Hematopoietic multipotent progenitor cell (in vitro differentiated cells): ENCODE data around the gene JMJD7. TPM values are rescaled to one million over a fixed set of nuclear protein-coding genes. Genes with fewer than 3 reads are reported as not detected.

Experiments
- DNase-seq, 3 donors: peaks; one replicate each; pipeline ENCODE4 v3.0.0-alpha.2; 2011 to 2015; ENCODE audit warnings: low read depth in 2 of 3, low spot score in 2 of 3
- total RNA-seq: library from RNA; depleted of rRNA; stranded (reverse); fragments of >200 nt; gene quantifications from one replicate; pipeline ENCODE4 v1.2.3, GENCODE V29; 2012

Gene JMJD7
- total RNA-seq, 1 donor = 6.7 TPM

DNA sequence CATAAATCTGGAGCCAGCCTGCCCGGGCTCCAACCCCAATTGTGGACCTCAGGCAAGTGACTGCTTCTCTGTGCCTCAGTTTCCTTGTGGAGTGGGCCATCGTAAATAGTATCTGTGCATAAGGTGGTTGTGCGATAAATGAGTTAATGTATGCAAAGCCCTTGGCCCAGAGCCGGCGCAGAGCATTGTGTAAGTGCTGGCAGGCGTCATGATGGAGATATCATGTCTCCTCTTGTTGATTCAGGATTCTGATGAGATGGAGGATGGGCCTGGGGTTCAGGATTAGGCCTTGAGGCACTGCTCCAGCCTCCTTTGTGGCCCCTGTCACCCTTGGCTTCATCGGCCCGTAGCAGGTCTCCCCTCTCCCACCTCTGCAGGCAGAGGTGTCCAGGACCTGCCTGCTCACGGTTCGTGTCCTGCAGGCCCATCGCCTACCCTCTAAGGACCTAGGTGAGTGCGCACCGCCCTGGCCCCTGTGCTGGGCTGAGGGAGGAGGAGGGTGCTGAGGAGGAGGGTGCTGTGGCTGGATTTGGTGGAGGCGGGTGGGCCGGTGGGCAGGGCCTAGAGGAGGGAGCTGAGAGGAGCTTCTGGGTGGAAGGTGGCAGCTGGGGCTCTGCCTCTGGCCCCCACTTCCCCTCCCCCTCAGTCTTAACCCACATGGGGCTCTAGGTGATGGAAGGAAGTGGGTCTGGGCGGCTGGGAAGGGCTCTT, 12.0 kb downstream of the JMJD7 start:
- DNase-seq = no peak

DNA sequence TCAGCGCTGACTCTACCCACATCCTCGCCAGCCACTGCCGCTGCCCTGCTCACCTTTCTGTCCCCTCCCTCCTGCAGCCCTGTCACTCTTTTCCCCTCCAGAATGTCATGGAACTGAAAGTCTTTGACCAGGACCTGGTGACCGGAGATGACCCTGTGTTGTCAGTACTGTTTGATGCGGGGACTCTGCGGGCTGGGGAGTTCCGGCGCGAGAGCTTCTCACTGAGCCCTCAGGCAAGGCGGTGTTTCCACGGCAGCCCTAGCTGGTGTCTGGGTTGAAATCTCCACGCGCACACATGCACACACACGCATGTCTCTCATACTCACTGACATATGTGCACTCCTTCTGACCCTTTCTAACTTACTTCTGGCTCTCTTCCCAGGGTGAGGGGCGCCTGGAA, 12.8 kb downstream of the JMJD7 start:
- DNase-seq = no peak

DNA sequence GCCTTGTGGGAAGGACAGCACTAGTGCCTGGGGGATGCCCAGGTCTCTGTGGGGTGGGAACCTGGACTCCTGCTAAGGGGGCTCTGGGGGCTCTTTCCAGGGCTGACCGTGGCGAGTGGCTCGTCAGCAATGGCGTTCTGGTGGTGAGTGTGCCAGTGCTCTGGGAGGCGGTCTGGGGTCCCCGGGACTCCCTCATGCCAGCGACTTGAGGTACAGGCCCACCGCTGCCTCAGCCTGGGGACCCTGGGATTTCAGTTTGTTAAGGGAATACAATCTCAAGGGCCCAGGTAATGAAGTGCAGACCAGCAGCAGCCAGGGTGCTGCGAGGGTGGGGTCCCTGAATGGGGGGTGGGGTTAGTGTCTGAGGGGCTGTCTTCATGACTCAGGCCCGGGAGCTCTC, 13.2 kb downstream of the JMJD7 start:
- no peak for DNase-seq

DNA sequence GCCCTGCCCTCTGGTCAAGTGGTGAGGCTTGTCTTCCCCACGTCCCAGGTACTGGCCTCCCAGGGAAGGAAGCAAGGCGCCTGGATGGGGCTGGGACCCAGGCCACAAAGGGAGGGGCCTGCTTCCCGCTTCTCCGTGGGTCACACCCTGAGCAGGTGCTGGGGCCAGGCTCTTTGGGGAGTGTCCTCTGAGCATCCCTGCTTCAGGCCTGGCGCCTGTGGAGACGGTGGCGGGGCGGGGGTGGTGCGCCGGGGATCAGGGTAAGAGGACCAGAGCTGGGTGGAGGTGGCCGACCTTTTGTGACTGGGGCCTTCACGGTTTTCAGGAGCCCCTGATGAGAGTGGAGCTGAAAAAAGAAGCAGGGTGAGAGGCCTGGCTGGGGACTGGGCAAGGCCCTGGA, 14.3 kb downstream of the JMJD7 start:
- no peak for DNase-seq

DNA sequence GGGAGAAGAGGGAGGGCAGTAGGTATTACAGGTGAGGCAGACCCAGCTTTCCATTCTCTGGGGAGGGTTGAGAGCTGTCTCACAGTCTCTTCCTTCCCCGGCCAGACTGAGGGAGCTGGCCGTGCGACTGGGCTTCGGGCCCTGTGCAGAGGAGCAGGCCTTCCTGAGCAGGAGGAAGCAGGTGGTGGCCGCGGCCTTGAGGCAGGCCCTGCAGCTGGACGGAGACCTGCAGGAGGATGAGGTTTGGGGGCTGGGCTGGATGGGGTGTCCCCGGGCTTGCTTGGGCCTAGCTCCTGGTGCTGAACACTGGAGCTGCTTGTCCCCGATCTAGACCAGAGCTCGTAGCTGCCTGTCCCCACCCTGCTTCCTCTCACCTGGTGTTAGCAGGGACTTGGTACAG, 15.7 kb downstream of the JMJD7 start:
- no peak for DNase-seq

DNA sequence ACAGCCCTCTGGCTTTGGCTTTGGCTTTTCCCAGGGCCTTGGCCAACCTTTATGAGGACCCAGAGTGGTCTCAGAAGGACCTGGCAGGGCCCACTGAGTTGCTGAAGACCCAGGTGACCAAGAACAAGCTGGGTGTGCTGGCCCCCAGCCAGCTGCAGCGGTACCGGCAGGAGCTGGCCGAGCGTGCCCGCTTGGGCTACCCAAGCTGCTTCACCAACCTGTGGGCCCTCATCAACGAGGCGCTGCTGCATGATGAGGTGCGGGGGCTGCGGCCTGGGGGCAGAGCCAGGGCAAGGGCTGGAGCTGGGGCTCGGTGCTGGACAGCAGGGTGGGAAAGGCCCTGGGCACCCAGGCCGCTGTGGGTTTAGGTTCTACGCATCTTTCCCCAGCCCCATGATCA, 16.9 kb downstream of the JMJD7 start:
- DNase-seq = no peak

DNA sequence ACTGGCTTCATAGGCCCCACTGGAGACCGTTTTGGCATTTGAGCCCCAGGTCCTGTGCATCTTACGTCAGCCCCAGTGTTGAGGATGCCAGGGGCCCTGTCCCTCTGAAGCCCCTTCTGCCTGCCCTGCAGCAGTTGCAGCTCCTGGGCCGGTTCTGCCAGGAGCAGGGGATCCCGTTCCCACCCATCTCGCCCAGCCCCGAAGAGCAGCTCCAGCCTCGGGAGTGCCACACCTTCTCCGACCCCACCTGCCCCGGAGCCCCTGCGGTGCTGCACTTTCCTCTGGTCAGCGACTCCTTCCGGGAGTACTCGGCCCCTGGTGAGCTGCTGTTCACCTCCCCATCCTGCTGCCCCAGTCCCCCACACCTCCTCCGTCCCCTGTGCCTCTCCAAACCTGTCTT, 19.3 kb downstream of the JMJD7 start:
- DNase-seq = no peak

DNA sequence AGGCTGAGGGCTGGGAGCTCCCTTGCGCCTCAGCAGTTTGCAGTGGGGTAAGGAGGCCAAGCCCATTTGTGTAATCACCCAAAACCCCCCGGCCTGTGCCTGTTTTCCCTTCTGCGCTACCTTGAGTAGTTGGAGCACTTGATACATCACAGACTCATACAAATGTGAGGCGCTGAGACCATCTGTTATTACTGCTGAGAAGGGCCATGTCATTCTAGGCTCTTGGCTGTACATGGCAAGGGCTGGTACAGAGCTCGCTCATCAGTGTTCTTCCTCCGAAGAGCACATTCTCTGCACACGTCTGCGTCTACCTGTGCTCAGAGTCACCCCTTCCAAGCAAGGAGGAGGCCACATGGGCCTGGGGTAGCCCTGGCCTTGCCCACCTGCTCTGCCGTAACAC, 20.1 kb downstream of the JMJD7 start:
- DNase-seq = no peak

DNA sequence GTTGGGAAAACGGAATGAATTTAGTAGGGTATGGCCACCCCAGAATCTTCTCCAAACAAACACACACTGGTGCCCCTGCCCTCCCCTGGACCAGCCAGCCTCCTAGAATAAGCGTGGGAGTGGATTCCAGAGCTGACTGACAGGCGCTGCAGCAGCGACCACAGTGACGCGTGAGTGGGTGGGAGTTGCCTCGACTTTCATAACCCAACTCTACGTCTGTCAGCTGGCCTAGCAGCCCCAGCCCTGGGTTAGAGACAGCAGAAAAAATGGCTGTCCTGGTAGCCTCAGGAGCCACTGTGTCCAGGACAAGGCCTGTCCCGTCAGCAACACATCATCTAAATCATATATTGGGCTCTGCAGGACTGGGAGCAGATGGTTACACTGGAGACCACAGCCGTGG, 20.7 kb downstream of the JMJD7 start:
- no peak for DNase-seq

DNA sequence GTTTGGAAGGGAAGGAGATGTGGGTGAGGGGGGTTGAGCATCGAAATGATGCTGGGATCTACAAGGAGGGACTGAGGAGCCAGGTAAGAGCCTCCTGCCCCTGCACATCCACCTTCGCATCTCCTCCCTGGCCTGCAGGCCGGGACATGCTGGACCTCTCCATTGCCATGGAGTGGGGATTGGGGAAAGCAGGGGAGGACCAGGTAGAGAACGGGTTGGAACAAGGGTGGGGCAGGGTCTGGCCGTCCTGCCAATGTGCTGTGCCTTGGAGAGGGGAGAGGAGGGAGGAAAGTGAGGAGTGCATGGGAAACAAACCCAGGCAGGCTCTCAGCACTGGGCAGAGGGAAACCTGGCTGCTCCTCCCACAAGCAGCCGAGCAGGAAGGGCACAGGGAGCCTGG, 21.3 kb downstream of the JMJD7 start:
- no peak for DNase-seq

DNA sequence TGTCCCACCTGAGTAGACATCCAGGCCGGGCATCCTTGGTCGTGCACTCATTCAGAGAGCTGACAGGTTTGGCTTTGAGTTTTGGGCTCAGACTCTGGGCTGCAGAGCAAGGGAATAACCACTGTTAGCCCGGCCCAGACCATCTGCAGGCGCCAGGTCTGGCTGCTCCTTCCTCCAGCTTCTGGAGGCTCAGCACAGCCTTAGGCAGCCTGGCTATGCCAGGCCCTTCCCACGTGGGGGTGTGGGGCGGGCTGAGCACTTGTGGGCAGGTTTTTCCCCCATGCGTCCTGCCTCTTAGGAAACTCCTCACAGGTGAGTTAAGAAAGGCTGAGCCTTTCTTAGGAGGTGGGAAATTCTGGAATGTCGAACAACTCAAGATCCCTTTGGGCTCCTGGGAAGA, 22.0 kb downstream of the JMJD7 start:
- no peak for DNase-seq

DNA sequence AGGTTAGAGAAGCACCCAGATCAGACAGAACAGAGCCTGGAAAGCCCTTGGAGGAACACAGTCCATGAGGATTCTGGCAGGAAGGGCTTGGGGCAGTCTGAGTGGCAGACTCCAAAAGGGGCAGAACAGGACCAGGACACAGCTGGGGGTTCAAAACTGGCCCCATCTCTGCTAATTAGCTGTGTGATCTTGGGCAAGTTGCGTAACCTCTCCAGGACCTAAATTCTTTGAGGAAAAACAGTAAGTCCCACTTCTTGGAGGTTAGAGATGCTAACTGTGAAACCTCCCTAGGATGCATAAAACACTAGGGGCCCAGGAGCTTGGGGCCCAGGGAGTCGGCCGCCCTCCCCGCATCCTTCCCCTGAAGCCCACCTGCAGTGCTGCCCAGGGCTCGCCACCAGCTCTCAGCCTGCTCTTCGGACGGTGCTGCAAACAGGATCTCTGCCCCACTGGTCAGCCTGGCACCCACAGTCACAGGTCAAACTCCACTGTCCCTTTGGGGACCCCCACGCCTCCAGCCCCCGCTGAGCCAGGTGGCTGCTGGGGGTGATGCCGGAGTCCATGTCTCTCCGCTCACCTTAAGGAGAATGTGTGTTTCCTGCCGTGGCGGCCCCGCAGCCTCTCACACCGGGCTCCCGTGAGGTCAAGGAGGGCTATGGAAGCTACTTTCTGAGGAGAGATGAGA, 22.7 kb downstream of the JMJD7 start:
- no peak for DNase-seq

DNA sequence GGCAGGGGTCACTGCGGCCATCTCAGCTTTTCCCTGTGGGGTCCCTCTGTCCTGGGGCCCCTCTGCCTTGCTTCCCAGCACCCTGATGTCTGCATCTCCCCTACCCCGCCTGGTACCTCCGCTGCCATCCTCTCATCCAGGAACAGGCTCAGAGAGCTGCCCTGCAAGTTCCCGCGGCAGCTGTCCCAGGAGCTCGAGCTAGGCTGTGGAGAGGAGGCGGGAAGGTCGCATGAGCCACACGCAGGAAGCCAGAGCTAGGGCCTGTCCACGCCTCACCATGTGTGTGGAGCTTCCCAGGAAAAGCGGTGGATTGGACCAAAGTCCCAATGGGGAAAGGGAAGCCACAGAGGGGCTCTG, 23.3 kb downstream of the JMJD7 start:
- no peak for DNase-seq

DNA sequence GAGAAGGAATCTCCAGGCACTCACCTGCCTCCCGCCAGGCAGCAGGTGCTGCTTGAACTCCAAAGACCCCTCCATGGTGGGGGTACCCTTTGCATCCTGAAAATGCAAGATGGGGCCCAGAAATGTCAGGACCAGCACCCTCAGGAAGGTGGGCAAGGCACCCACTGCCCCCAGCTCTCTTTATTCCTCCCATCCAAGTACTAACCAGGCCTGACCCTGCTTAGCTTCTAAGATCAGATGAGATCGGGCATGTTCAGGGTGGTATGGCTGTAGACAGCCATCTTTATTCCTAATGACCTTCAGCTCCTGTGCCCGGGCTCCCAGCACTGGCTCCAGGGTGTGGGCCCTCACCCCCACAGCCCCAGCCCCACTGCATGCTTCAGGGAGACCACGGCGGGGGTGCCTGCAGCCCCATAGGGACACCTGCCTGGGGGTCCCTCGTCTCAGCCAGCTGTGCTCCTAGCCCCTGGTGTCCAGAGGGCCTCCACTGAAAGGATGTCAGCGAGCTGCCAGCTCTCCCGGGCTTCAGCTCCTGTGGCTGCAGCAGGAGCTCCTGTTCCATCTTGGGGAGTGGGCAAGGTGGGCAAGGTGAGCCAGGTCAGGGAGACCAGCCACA, 24.0 kb downstream of the JMJD7 start:
- DNase-seq = no peak

DNA sequence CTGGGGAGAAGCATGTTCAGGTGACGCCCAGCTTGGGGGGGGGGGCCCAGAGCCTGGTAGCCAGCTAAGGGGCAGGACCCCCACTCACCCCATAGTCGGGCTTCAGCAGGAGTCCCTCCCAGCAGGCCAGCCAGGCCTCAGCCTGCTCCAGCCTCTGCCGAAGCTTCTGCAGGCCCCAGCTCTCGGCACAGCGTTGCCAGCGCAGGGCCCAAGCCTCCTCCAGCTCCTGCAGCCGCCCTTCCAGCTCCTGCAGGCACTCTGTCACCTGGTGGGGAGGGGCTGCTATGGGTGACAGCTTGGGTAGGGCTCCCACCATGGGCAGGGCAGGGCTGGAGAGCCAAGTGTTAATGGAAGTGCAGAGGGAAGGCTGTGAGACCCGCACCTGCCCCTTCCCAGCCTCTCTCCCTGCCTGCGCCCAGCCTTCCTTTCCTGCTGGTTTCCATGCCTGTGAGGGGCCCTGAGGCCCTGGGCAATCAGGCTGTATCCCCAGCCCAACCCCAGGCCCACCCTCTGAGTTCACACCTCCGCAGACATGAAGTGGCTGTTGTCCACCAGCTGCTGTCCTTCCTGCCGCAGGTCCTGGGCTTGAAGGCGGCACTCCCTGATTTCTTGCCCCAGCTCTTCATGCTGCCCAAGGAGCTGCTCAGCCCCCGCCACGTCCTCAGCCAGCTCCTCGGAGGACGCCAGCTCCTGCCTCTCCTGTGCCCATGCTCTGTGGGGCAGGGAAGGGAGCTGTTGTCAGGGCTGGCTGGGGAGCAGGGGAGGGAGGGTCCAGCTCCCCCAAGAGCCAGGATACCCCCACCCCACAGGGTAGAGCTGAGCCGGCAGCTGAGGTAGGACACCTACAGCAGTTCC, 25.1 kb downstream of the JMJD7 start:
- DNase-seq = no peak

DNA sequence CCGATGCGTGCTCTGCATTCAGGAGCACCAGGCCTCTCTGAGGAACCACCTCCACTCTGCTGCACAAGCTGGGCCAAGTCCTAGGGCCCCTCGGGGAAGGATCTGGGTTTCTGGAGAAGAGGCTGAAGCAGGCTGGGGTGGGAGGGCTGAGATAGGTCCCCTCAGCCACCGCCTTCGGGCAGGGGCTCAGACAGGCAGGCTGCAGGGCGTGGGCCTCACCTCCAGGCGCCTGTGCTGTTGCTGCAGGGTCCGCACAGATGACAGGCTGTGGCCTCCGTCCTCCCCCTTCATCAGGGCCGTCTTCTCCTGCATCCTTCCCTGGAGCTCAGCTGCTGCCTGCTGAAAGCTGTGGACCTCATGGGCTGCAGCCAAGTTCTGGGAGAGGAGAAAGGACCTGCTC, 25.9 kb downstream of the JMJD7 start:
- no peak for DNase-seq

DNA sequence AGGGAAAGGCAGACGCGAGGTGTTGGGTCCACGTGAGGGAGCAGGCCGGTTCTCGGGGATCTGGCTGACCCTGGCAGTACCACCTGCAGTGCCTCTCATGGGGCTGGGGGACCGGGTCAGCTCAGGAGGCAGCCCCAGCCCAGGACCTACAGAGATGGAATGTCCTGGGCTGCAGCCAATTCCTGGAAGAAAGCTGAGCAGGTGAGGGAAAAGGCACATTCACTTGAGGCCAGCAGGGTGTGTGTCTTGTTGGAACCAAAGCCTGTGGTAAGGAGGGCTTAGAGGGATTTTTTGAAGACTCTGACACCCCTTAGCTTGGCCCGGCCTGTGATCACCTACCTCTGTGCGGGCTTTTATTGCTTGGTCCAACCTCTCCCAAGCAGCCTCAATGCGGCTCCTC, 26.6 kb downstream of the JMJD7 start:
- DNase-seq = no peak

DNA sequence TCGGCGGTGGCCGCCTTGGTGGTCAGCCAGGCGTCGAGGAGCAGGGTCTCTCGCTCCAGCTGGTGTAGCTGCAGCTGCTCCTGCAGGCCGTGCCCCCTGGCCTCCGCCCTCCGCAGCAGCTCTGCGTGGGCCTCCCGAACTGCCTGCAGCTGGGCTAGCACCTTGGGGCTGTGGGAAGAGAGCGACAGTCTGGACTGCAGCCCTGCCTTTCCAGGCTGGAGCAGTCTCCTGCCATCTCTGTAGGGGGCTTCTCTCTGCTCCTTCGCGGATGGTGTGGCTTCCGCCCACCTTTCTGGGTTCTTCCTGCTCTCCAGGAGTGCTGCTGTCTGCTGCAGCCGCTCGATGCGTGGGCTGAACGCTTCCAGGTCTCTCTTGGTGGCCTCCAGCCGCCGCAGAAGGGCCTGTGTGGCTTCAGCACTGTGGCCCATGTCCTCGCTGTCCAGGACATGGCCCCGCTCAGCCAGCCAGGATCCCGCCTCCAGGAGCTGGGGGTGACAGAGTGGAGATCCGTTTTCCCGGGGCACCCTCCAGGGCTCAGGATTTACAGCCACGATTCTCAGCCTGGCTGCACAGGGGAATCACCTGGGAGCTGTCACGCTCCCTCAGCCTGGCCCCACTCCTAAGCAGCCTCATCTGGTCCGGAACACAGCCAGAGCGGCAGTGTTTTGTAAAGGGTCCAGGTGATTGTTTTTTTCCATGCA, 27.5 kb downstream of the JMJD7 start:
- DNase-seq = no peak

DNA sequence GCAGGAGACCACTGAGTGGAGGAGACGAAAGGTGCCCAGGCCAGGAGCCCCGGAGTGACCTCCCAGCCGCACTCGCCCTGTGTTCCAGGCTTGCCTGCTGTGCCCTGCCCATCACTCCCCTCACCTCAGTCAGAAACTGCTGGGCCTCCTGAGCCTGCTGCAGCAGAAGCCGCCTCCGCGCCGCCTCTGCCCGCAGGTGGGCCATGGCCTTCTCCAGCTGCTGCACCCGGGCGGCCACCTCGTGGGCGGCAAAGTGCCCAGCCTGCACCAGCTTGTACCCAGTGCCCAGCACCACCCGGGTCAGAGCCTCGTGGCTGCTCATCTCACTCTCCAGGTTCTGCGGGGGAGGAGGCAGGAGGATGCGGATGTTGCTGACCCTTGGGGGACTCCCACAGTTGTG, 28.4 kb downstream of the JMJD7 start:
- DNase-seq = no peak

DNA sequence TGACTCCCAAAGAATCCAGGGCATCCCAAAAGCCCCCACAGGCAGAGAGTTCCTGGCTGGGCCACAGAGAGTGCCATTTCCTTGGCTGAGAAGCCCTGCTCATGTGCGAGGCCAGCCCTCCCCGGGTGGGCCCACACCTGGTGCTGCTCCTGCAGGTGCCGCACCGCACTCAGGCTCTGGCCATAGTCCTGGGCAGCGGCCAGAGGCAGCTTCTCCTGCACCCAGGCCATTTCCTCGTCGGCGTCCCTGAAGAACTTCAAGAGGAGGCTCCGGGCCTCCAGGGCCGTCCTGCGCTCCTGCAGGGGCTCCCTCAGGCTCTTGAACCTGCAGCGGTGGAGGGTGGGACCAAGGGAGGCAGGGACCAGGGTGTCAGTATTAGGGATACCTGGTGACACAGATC, 28.8 kb downstream of the JMJD7 start:
- no peak for DNase-seq

DNA sequence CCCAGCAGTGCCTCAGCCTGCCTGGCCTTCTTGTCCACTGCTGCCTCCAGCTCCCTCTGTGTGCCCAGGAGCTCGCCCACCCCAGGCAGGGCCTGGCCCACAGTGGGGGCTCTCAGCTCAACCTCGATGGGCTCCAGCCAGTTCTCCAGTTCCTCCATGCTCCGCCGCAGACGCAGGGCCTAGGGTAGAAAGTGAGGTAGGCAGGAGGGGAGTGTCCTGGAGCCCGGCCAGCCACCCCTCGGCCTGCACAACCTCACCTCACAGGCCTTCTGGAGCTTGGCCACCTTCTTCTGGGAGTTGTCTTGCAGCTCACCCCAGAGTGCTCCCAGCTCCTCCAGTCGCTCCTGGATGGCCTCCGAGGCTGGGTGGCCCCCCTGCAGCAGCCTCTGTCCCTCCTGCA, 29.4 kb downstream of the JMJD7 start:
- no peak for DNase-seq
